Measurements from ENCODE around the gene ZNF580. TPM values are rescaled to one million over a fixed set of nuclear protein-coding genes. Genes with fewer than 3 reads are reported as not detected.

Gene ZNF580
- total and polyA plus RNA-seq, 12 donors = 8.0 to 101 (median 46.0) TPM

GRCh38 chr19:55654868-55655647, 14.3 kb downstream of the ZNF580 start, which contains the start of gene U2AF2:
Gene U2AF2 (plus strand): TSS chr19:55655035. CDS start chr19:55655105, 70 bp downstream.
- peak; percentile 96 to 98 (median 97) for DNase-seq
- Histone ChIP-seq H3K9me3 (replicated peaks in 1 of 3) (no peaks in the 10 kb centered on the region), H3K27me3 (no peaks in the 10 kb centered on the region), H3K27ac (peak within 1 kb of the TSS; percentile 75 to 99 (median 99)), H3K36me3 (replicated peaks in 1 of 2) (peaks cover 0 to 19% of the 10 kb centered on the region in 2 donors), H3K4me3 (peak within 1 kb of the TSS; percentile 27 to 89 (median 84)), H3K4me1 (replicated peaks in 1 of 2) (peaks cover 26 to 45% of the 10 kb centered on the region in 2 donors)
- TF ChIP-seq CTCF (IDR thresholded peaks at IDR 0.05) (peak in 1 of 6 experiments; percentile 8), POLR2A (IDR thresholded peaks at IDR 0.05) (peak; percentile 52 to 62)
- intact Hi-C loops (cut with DNase I) = no loop called here
- 0 to 1% (median 0%) methylated on average over 9 to 92 of the region's 95 CpGs for WGBS, 4 donors

DNA sequence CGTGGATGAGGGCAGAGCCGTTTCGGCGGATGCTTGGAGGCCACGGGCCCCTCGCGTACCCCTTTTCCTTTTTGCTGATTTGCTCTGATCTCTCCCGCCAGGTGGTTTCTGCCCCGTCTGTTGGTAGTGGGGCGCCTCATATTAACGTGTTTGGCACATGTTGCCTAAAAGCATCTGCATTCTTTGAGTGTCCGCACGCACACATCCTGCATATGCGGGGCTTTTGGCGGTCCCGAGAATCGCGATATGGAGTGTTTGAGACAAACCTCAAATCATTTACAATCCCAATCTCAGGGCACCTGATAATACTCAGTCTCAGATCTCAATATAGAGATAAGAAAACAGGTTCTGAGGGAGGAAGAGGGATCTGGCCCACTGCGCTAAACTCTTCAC, 14.8 kb downstream of the ZNF580 start:
- Histone ChIP-seq H3K27ac (peak overlapping the region; percentile 75 to 99 (median 99)), H3K4me3 (peak overlapping the region; percentile 27 to 89 (median 84)), H3K9me3 (replicated peaks in 1 of 3) (no peaks in the 10 kb centered on the region), H3K27me3 (no peaks in the 10 kb centered on the region), H3K36me3 (replicated peaks in 1 of 2) (peaks cover 0 to 25% of the 10 kb centered on the region in 2 donors), H3K4me1 (replicated peaks in 1 of 2) (peaks cover 26 to 45% of the 10 kb centered on the region in 2 donors)
- TF ChIP-seq POLR2A (IDR thresholded peaks at IDR 0.05) (no peak), CTCF (IDR thresholded peaks at IDR 0.05) (no peak)
- WGBS, 4 donors = 0% methylated on average over 15 to 19 of the region's 19 CpGs
- intact Hi-C loops (cut with DNase I) = no loop called here
- no peak for DNase-seq

GRCh38 chr19:55656552-55656951, 15.8 kb downstream of the ZNF580 start:
- H3K4me1 ChIP-seq (replicated peaks in 1 of 2) = peaks cover 26 to 45% of the 10 kb centered on the region in 2 donors
- intact Hi-C loops (cut with DNase I) = no loop called here
- TF ChIP-seq CTCF (IDR thresholded peaks at IDR 0.05) = no peak
- no peak for TF ChIP-seq POLR2A (IDR thresholded peaks at IDR 0.05)
- peak overlapping the region in 2 of 4 donors; percentile 6 to 89 for H3K4me3 ChIP-seq
- peak overlapping the region in 1 of 5 donors; percentile 19 for H3K27ac ChIP-seq
- DNase-seq = no peak
- peaks cover 0 to 28% of the 10 kb centered on the region in 2 donors for H3K36me3 ChIP-seq (replicated peaks in 1 of 2)
- no peaks in the 10 kb centered on the region for H3K27me3 ChIP-seq
- whole genome bisulfite sequencing, 4 donors = 52 to 60% (median 53%) methylated on average over 7 of the region's 7 CpGs
- no peaks in the 10 kb centered on the region for H3K9me3 ChIP-seq (replicated peaks in 1 of 3)

DNA sequence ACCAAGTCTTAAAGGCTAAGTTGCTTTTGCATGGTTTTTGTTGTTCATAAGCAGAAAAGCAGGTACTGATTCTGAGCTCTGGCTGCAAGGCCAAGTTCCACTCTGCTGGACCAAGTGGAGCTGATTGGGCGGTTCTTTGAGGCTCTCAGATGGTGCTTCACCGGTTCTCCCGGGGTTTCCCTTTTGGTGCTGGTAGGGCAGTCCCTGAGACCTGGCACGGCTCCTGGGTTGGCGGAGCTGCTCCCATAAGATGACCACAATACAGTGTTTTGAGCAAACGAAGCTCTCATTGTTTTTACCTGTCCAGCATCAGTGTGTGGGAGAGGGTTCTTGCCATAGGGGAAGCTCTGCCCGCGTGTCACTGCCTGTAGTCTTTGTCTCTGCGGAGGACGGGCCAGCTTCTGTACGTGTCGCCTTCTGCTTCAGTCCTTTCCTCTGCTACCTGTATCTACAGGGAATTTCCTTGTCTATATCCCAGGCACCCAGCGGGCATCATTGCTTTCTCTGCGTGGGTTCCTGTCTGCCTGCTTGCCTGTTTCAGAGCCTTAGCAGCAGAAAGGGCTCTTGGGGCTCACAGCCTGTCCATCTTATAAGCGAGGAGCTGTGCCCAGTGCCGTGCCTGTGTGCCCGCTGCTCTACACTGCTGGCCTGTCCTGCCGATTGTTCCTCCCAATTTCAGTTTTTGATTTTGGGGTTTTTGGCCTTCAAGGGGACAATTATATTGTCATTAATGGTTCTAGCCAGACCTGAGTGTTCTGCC, 16.4 kb downstream of the ZNF580 start:
- Histone ChIP-seq H3K27me3 (no peaks in the 10 kb centered on the region), H3K4me1 (replicated peaks in 1 of 2) (peaks cover 26 to 45% of the 10 kb centered on the region in 2 donors), H3K36me3 (replicated peaks in 1 of 2) (peaks cover 0 to 34% of the 10 kb centered on the region in 2 donors), H3K27ac (peak overlapping the region in 1 of 5 donors; percentile 19), H3K4me3 (peak overlapping the region in 1 of 4 donors; percentile 89), H3K9me3 (replicated peaks in 1 of 3) (no peaks in the 10 kb centered on the region)
- intact Hi-C loops (cut with DNase I) = no loop called here
- no peak for TF ChIP-seq CTCF (IDR thresholded peaks at IDR 0.05)
- no peak for TF ChIP-seq POLR2A (IDR thresholded peaks at IDR 0.05)
- peak; percentile 45 to 76 (median 67) for DNase-seq
- 34 to 44% (median 37%) methylated on average over 12 to 18 of the region's 18 CpGs for WGBS, 4 donors
